GM21367 (cell line): ENCODE measurements around the gene SERPINH1.

Experiments
- ATAC-seq: cut with Tn5 transposase; IDR thresholded peaks from one replicate; pipeline ENCODE4 v1.9.1; 2021; ENCODE audit not compliant: unreplicated experiment

SERPINH1 gene

DNA sequence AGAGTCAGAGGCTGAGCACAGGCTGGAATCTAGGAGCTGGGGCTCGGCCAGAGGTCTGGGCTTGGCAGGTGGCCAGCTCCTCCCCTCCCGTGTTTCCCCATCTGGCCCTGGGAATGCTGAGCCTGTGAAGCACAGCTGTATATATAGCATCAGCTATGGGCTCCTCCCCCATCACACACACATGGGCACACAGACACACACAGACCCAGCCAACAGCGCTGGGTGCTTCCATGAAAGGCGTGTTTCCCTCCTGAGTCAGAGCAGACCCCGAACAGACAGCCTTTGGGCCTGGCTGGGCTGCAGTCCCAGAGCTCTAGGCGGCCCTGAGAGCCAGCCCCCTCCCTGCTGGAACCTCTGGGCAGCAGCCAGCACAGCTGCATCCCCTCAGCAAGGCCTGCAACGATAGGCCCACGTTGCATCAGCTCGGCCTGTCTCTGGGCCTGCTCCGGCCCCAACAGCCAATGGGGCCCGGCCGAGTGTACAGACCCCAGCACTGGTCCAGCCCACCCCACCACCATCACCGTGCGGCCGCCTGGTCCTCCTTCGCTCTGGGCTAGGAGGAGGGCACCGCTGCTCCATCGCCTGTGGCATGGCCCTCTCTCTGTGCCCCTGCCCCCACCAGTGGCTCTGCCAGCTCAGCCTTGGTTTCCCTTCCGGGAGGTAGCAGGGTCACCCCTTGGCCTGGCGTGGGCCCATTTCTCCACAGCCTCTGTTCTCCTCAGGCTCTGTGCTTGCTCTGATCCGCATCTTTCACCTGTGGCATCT lies 7.6 kb upstream of the SERPINH1 start:
- ATAC-seq, result no peak

DNA sequence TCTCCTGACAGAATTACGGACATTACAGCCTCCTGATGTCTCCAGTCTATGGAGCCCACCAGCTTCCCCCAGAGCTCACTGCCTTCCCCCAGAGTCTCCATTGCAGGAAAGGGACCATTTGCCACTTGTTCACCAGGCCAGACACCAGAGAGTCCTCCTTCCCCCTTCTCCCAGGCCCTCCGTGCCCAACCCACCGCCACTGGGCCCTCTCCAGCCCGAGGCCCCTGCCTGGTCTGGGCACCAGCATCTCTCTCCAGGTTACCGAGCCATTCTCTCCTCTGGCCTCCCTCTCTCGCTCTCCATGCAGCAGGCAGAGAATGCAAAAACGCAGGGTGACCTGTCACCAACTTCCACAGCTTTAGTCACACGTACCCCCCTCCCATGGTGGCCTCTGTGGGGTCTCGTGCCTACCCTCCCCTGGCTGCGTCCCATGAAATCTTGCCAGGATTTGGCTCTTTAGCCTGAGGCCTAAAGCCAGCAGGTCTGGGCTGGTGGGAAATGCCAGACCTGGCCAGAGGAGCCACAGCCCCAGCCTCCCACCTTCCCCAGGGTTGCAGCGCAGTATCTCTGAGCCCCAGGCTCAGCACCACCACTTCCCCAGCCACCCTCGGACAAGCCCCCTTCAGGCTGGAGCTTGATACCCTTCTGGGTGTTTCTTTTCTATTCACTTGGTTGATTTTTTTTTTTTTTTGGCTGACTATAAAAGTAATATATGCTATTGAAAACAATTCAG lies 6.8 kb upstream of the SERPINH1 start:
- ATAC-seq, result no peak

GRCh38 chr11:75556275-75556674 lies 5.8 kb upstream of the SERPINH1 start:
- ATAC-seq, result no peak

DNA sequence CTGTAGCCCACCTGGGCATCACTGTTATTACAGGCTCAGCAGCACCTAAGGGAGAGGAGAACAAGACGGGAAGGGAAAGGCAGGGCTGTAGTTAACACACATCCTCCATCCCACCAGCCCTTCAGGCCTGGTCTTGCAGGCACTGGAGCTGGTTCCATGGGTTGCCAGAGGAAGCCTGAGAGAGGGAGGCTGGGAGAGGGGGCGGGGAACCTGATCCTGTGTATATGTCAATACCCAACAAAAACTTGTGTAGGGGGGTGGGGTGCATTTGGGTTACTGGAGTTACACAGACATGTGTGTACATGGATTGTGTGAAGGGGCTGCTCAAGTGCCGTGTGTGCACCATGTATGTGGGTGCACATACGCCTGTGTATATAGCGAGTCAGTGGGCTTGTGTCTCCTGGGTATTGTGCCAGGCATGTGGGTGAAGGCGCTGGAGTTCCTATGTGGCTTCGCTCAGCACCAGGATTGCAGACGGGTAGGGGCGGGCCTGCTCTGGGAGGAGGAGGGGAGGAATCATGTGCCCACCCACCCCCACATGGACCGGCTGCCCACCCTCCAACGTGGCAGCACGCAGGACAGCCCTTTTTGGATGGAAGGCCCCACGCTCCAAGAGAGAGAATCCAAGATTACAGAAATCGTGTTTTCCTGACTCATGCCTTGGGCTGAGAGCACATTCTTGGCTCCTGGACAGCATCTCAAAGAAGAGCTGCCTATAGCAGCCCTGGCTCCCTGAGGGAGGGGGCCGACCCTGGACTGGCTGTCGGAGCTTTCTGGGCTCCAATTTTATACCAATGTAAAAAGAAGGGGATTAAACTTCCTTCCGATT lies 4.2 kb upstream of the SERPINH1 start:
- ATAC-seq, result no peak

DNA sequence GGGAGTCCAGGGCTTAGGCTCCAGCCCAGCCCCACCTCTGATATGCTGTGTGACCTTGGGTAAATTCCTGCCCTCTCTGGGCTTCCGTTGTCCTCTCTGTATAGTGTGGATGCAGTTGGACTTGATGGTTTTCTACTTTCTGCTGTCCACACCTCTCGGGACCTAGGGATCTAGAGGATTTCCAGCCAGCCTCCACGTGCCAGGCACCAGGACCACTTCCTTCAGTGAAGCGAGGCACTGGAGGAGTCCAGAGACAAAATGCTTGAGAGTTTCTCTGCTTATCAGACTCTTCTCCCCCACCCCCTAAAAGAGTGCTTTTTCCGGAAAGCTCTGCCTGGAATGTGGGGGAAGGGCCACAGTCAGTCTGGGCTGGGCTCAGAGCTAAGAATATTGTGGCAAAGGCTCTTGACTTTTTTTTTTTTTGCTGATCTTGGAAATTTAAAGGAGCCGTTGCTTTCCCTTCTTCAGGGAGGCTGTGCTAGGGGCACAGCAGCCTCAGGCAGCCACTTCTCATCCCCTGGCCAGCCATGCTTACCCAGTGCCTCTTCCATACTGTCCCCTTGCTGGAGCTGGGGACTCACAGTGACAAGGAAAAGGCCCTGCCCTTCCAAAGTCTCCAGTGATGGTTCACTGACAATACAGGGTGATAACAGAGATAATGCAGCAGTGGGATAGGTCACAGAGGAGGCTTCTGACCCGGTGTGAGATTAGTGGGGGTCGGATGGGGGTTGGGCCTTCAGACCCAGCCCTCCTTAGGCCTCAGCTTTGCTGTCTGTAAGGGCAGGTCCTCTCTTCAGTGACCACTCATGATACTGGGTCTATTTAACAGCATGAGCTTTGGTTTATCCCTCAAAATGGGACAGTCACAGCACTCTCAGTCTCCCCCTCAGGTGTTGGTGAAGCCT lies 2.9 kb upstream of the SERPINH1 start:
- no peak for ATAC-seq

GRCh38 chr11:75560644-75561043 lies 1.4 kb upstream of the SERPINH1 start:
- no peak for ATAC-seq

GRCh38 chr11:75561426-75562047 lies 516 bp upstream of the SERPINH1 start:
- ATAC-seq, result no peak

GRCh38 chr11:75562836-75563484 lies 907 bp downstream of the SERPINH1 start:
- no peak for ATAC-seq

DNA sequence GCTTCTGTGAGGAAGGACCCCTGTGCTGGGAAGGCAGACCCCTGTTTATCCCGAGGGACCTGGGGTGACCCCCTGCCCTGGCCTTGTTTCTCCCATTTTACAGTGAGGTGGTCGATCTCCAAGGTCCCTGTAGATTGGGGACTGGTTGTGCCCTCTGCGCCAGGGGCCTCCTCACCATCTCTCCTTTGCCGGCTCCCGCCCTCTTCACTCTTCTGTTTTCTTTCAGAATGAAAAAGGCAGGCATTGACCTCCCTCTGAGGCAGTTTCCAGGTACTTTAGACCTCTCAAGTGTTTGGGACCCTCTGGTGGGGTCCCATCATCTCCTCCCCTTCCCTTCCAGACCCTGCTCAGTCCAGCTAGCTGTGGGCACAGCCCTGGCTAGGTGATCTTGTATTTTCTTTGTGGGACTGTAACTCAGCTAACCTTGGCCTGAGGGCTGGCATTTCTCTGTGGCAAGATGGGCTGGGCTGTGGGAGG lies 1.5 kb downstream of the SERPINH1 start:
- ATAC-seq, result no peak

GRCh38 chr11:75563978-75564552 lies 2.0 kb downstream of the SERPINH1 start:
- ATAC-seq, result no peak

GRCh38 chr11:75565221-75565814 lies 3.3 kb downstream of the SERPINH1 start:
- no peak for ATAC-seq

DNA sequence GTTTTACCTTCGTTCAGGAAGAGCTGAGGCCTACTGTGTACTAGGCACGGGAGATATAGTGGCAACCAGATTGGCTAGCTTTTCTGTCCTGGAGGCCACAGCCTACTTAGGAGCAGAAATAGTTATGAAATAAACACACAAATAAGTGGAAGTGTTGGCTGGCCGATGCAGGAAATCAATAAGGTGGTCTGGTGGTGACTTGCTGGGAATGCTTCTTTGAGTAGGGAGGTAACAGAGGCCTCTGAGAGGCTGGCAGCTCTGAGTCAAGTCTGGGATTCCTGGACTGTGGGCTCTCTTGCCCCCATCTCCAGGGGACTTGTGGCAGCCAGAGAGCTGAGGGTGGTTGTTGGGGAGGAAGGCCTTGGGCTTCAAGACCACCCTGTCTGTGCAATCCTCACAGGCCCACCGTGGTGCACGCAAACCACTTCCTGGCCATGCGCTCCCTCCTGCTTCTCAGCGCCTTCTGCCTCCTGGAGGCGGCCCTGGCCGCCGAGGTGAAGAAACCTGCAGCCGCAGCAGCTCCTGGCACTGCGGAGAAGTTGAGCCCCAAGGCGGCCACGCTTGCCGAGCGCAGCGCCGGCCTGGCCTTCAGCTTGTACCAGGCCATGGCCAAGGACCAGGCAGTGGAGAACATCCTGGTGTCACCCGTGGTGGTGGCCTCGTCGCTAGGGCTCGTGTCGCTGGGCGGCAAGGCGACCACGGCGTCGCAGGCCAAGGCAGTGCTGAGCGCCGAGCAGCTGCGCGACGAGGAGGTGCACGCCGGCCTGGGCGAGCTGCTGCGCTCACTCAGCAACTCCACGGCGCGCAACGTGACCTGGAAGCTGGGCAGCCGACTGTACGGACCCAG lies 4.1 kb downstream of the SERPINH1 start:
- no peak for ATAC-seq

- ATAC-seq, result no peak
Observed at GRCh38 chr11:75566763-75567279, 4.8 kb downstream of the SERPINH1 start.

DNA sequence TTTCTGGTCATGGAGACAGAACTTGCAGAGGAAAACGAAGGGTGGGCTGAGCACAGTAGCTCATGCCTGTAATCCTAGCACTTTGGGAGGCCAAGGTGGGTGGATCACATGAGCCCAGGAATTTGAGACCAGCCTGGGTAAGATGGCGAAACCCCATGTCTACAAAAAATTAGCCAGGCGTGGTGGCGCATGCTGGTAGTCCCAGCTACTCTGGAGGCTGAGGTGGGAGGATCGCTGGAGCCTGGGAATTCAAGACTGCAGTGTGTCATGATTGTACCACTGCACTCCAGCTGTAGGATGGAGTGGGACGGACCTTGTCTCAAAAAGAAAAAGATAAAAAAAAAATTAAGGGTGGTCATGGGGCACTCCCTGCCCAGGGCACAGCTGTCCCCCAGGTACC lies 5.9 kb downstream of the SERPINH1 start:
- no peak for ATAC-seq

DNA sequence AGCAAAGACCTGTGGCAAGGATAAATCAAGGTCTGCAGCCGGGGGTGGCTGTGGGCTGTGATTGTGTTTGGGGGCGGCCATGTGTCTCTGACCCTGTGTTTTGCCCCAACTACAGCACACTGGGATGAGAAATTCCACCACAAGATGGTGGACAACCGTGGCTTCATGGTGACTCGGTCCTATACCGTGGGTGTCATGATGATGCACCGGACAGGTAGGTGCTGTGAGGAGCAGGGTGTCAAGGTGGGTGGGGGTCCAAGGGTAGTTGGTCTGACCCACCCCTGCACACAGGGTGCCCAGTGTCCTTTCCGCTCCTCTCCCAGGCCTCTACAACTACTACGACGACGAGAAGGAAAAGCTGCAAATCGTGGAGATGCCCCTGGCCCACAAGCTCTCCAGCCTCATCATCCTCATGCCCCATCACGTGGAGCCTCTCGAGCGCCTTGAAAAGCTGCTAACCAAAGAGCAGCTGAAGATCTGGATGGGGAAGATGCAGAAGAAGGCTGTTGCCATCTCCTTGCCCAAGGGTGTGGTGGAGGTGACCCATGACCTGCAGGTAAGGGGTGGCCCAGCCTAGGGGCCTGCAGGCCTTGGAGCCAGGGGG lies 6.7 kb downstream of the SERPINH1 start:
- ATAC-seq, result no peak

GRCh38 chr11:75570559-75571139 lies 8.6 kb downstream of the SERPINH1 start:
- no peak for ATAC-seq

- no peak for ATAC-seq
Observed at GRCh38 chr11:75571625-75572024, 9.6 kb downstream of the SERPINH1 start.
